Fibroblast of lung (primary cell): ENCODE results near the gene TCHP. TPM values are rescaled to one million over a fixed set of nuclear protein-coding genes. Genes with fewer than 3 reads are reported as not detected.

Experiments used
- DNase-seq, 2 donors: peaks; one replicate each; pipeline versions ENCODE4 v3.0.0 to v3.0.0-alpha.2; 2010; ENCODE audit warnings: low read depth in 2 of 2
- H2AFZ ChIP-seq: 2 replicates; pipeline ENCODE4 v1.5.1; 2012; ENCODE audit warnings: low read length, control low read depth, inconsistent platforms
- H3K27ac ChIP-seq: 2 replicates; pipeline ENCODE4 v1.5.1; 2011; ENCODE audit warnings: low read length, control low read depth; ENCODE audit not compliant: insufficient read depth
- H3K27me3 ChIP-seq: 2 replicates; pipeline ENCODE4 v1.5.1; 2011; ENCODE audit warnings: mild to moderate bottlenecking, low read length; ENCODE audit not compliant: control insufficient read depth, insufficient read depth
- H3K36me3 ChIP-seq: 2 replicates; pipeline ENCODE4 v1.5.1; 2011; ENCODE audit warnings: low read length; ENCODE audit not compliant: control insufficient read depth, insufficient read depth
- H3K4me1 ChIP-seq: 2 replicates; pipeline ENCODE4 v1.5.1; 2011; ENCODE audit warnings: low read length; ENCODE audit not compliant: control insufficient read depth, insufficient read depth; ENCODE audit errors: extremely low read depth
- H3K4me2 ChIP-seq: 2 replicates; pipeline ENCODE4 v1.5.1; 2011; ENCODE audit warnings: low read length, control low read depth; ENCODE audit not compliant: insufficient read depth; ENCODE audit errors: extremely low read depth
- H3K4me3 ChIP-seq, 4 experiments: fragments of 200-600 bp in 1 of 4; sonication (generic) in 1 of 4; replicated peaks in 1 of 4; 2 replicates each; pipeline ENCODE4 v1.5.1; 2011 to 2016; ENCODE audit warnings: low read length in 4 of 4, low read depth in 3 of 4, mild to moderate bottlenecking in 3 of 4, control low read depth in 2 of 4, inconsistent platforms in 1 of 4, mixed read lengths in 1 of 4; ENCODE audit not compliant: insufficient read depth in 1 of 4; ENCODE audit errors: control extremely low read depth in 1 of 4
- H3K79me2 ChIP-seq: 2 replicates; pipeline ENCODE4 v1.5.1; 2012; ENCODE audit warnings: mild to moderate bottlenecking, low read length, inconsistent platforms; ENCODE audit not compliant: control insufficient read depth, insufficient read depth
- H3K9ac ChIP-seq: 2 replicates; pipeline ENCODE4 v1.5.1; 2011; ENCODE audit warnings: mild to moderate bottlenecking, low read length, control low read depth; ENCODE audit not compliant: insufficient read depth
- H3K9me3 ChIP-seq: 2 replicates; pipeline ENCODE4 v1.5.1; 2012; ENCODE audit warnings: low read depth, low read length; ENCODE audit not compliant: control insufficient read depth, insufficient read depth
- H4K20me1 ChIP-seq: 2 replicates; pipeline ENCODE4 v1.5.1; 2011; ENCODE audit warnings: low read length; ENCODE audit not compliant: control insufficient read depth, insufficient read depth; ENCODE audit errors: extremely low read depth
- CTCF ChIP-seq, 2 donors: IDR thresholded peaks in 1 of 2; conservative IDR thresholded peaks in 1 of 2; 1 replicate in 1 of 2; 2 replicates in 1 of 2; pipeline ENCODE4 v1.5.1; 2011 to 2012; ENCODE audit warnings: low read length in 2 of 2, control low read depth in 1 of 2, inconsistent platforms in 1 of 2, low read depth in 1 of 2, mild to moderate bottlenecking in 1 of 2
- EZH2 ChIP-seq: IDR thresholded peaks from 2 replicates; pipeline ENCODE4 v1.5.1; 2012; ENCODE audit warnings: low read length, control low read depth, mild to moderate bottlenecking; ENCODE audit errors: missing control alignments
- polyA plus RNA-seq, 2 donors: library from polyadenylated mRNA; depleted of rRNA in 1 of 2; stranded (reverse) in 1 of 2; unstranded in 1 of 2; fragments of >200 nt; gene quantifications; 2 replicates each; pipeline ENCODE4 v1.2.1, GENCODE V29; 2011 to 2012; ENCODE audit warnings: missing spikeins in 1 of 2
- total RNA-seq: library from RNA; depleted of rRNA; stranded (reverse); fragments of >200 nt; gene quantifications from 2 replicates; pipeline ENCODE4 v1.2.1, GENCODE V29; 2014

Gene TCHP
- total and polyA plus RNA-seq, 2 donors (not counting 1 experiment from before 2014, with no cell fraction given), result 9.4 to 10.3 TPM

GRCh38 chr12:109902891-109903418 lies 2.9 kb downstream of the TCHP start:
- no peaks in the 10 kb centered on the region for H3K4me1 ChIP-seq
- no peak for DNase-seq
- no peaks in the 10 kb centered on the region for H3K27me3 ChIP-seq
- H3K27ac ChIP-seq, result no peak overlapping the region
- H4K20me1 ChIP-seq, result no peaks in the 10 kb centered on the region
- no peak overlapping the region for H2AFZ ChIP-seq
- no peak overlapping the region for H3K4me3 ChIP-seq
- no peak overlapping the region for H3K9ac ChIP-seq
- no peak overlapping the region for H3K4me2 ChIP-seq
- TF ChIP-seq CTCF (conservative IDR thresholded peaks at IDR 0.05 in 1 of 2, IDR thresholded peaks at IDR 0.05 in 1 of 2; ENCODE audit: low read depth in 1 of 2, low read length in 2 of 2) (no peak), EZH2 (no peak)
- H3K9me3 ChIP-seq, result no peaks in the 10 kb centered on the region
- peaks cover 17% of the 10 kb centered on the region for H3K36me3 ChIP-seq
- peaks cover 20% of the 10 kb centered on the region for H3K79me2 ChIP-seq

- Histone ChIP-seq H3K27me3 (no peaks in the 10 kb centered on the region), H3K36me3 (peaks cover 22% of the 10 kb centered on the region), H3K4me2 (no peak overlapping the region), H3K9me3 (no peaks in the 10 kb centered on the region), H3K4me3 (no peak overlapping the region), H2AFZ (no peak overlapping the region), H3K27ac (no peak overlapping the region), H3K9ac (no peak overlapping the region), H3K4me1 (no peaks in the 10 kb centered on the region), H3K79me2 (peaks cover 17% of the 10 kb centered on the region), H4K20me1 (no peaks in the 10 kb centered on the region)
- no peak for DNase-seq
- no peak for TF ChIP-seq CTCF (conservative IDR thresholded peaks at IDR 0.05 in 1 of 2, IDR thresholded peaks at IDR 0.05 in 1 of 2; ENCODE audit: low read depth in 1 of 2, low read length in 2 of 2)
- no peak for TF ChIP-seq EZH2
Observed at GRCh38 chr12:109905301-109905700, 5.2 kb downstream of the TCHP start.

- Histone ChIP-seq H3K4me1 (no peaks in the 10 kb centered on the region), H3K4me3 (no peak overlapping the region), H3K9me3 (no peaks in the 10 kb centered on the region), H3K27me3 (no peaks in the 10 kb centered on the region), H3K36me3 (peaks cover 32% of the 10 kb centered on the region), H3K79me2 (no peaks in the 10 kb centered on the region), H2AFZ (no peak overlapping the region), H3K4me2 (no peak overlapping the region), H4K20me1 (no peaks in the 10 kb centered on the region), H3K9ac (no peak overlapping the region), H3K27ac (no peak overlapping the region)
- DNase-seq, result no peak
- no peak for TF ChIP-seq EZH2
- no peak for TF ChIP-seq CTCF (conservative IDR thresholded peaks at IDR 0.05 in 1 of 2, IDR thresholded peaks at IDR 0.05 in 1 of 2; ENCODE audit: low read depth in 1 of 2, low read length in 2 of 2)
Observed at GRCh38 chr12:109910254-109910968, 10.3 kb downstream of the TCHP start.
